Measurements from ENCODE around the gene ADAD2. TPM values are rescaled to one million over a fixed set of nuclear protein-coding genes. Genes with fewer than 3 reads are reported as not detected.
A peak's percentile ranks its signal among the peaks of the same experiment; 100 is the strongest.

The ADAD2 gene
- total RNA-seq, 1 experiment from 2014 or later, result not detected

- DNase-seq (ENCODE audit: low spot score), result no peak
Observed at GRCh38 chr16:84223456-84223855, 32.5 kb downstream of the ADAD2 start.

DNA sequence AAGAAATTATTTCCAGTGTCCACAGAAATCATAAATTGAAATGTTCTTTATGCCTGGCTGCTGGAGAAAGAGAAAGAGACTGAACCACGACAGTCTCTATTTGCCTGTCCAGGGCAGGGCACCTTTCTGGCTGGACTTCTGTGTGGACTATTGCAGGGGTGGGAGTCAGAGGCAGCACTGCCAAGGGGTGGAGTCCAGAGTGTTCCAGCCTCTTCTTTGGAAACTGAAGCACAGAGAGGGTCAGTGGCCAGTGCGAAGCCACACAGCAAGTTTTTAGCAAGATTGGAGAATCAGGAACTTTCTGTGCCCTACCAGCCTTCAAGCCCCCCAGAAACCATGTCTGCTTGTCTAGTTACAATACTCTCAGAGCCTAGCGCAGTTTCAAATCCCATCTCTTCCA is 33.6 kb downstream of the ADAD2 start:
- no peak for DNase-seq (ENCODE audit: low spot score)

GRCh38 chr16:84225126-84225525 is 34.2 kb downstream of the ADAD2 start:
- no peak for DNase-seq (ENCODE audit: low spot score)

GRCh38 chr16:84225571-84225970 is 34.6 kb downstream of the ADAD2 start:
- DNase-seq (ENCODE audit: low spot score), result no peak

- DNase-seq (ENCODE audit: low spot score), result no peak
Observed at GRCh38 chr16:84226026-84226425, 35.1 kb downstream of the ADAD2 start.

GRCh38 chr16:84227548-84227947 is 36.6 kb downstream of the ADAD2 start:
- DNase-seq (ENCODE audit: low spot score), result no peak

DNA sequence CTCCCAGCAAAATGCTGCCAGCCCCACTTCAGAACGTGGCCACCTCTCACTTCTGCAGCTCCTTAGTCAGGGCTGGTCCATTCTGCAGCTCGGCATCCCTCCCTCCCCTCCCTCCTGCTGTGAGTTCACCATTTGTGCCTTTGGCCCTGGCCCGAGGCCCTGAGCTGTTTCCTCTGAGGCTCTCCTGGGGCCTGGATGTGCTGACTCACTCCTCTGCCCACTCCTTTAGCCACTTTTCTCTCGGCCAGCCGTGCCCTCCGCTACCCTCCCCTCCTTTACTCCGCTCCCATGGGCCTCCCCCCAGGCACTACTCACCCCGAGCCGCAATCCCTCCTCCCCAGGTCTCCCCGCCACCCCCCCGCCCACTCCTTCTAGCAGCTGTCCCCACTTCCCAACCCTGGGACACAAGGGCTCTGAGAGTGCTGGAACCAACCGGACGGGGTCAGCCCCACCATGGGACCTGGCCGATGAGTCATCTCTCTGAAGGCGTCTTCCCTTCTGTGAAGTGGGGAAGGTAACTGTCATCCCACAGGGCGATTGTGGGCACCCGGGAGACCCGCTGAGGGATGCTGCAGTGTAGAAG is 37.4 kb downstream of the ADAD2 start:
- peak; percentile 94 for DNase-seq (ENCODE audit: low spot score)

DNA sequence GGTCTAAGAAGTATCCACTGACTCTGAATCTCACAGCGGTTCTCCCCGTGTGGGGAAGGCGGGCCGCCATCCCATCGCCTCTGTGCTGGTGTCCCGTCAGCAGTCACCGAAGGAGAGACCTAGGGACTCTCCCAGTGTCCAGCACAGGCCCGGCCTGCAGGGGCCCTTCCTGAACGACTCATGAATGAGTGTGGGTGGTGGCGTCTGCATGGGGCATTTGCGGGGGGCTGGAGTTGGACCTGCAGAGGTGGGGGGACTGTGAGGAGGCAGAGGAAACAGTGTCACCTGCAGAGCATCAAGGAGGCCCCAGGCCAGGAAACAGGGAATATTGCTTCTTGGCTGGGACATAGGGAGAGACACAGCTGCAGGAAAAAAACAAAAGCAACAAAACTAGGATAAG is 38.5 kb downstream of the ADAD2 start:
- DNase-seq (ENCODE audit: low spot score), result no peak

GRCh38 chr16:84232060-84232459 is 41.1 kb downstream of the ADAD2 start:
- DNase-seq (ENCODE audit: low spot score), result no peak

DNA sequence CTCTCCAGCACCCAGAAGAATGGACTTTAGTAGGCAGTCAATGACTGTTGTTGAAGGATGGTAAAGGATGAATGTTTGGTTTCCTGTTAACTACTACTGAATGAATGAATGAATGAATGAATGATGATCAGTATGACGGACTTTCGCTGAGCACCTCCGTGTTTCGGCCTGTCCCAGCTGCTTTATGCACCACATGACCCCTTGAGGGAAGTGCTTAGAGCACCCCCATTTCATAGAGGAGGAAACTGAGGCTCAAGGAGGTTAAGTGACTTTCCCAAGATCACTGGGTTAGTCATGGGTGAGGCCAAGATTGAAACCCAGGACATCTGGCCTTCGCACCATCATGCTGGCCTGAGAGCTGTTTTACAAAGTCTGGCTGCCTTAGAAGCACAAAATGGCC is 42.0 kb downstream of the ADAD2 start:
- DNase-seq (ENCODE audit: low spot score), result no peak

- DNase-seq (ENCODE audit: low spot score), result no peak
Observed at GRCh38 chr16:84233748-84234147, 42.8 kb downstream of the ADAD2 start.

GRCh38 chr16:84234321-84235241 is 43.6 kb downstream of the ADAD2 start:
- DNase-seq (ENCODE audit: low spot score), result no peak

- DNase-seq (ENCODE audit: low spot score), result no peak
Observed at GRCh38 chr16:84236671-84237070, 45.7 kb downstream of the ADAD2 start.

DNA sequence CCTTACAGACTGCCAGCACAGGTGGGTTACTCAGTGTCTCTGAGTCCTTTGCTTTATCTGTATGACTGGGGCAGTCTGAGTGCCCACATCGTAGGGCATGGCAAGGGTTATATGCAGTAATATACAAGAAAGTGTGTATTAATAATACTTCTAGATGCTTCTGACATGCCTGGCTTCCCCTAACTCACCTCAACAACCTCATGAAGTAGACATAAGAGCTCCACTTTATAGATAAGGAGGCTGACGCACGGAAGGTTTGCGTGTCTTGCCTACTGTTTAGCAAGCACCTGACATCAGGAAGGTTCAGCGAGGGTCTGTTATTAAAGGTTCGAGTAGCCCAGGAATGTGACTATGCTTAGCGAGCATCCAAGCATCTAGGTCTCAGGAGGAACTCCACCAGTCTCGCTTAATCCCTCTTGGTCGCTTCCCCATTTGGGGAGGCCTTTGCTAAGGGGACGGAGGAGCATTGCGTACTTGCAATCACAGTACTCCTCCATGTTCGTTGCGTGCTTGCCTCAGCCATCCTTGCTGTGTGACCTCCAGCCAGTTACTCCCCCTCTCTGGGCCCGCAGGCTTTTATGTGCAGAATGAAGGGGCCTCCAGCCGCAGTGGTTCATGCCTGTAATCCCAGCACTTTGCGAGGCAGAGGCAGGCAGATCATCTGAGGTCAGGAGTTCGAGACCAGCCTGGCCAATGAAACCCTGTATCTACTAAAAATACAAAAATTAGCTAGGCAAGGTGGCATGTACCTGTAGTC is 47.2 kb downstream of the ADAD2 start:
- DNase-seq (ENCODE audit: low spot score), result no peak

DNA sequence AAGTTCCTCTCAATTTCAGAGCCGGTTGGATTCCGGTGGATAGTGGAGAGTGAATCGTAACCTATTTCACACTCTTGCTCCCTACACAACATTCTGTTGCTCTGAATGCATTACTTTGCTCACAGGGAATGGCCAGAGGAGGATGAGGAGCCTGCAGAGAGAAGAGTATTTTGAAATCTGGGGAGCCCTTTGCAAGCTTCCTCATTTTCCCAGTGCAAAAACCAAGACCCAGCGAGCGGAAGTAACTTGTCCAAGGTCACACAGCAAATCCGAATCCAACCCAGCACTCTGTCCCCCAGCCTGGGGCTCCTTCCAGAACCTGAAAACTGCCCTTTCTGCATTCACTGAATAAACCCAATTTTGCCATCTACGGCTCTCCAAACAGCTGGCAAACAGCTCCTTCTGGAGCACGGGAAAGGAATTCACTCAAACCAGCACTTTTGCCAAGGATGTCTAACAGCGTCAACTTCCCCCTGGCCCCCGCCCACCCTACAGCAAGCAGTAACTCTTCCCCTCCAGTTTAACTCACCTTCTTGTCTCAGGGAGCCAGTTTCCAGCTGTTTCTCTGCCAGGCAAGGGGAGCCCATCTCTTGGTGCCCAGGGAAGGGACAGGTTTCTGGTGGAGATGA is 48.3 kb downstream of the ADAD2 start:
- DNase-seq (ENCODE audit: low spot score), result no peak

- no peak for DNase-seq (ENCODE audit: low spot score)
Observed at GRCh38 chr16:84239909-84240308, 49.0 kb downstream of the ADAD2 start, which contains the start of gene KCNG4. Gene KCNG4, minus strand, starts transcription at chr16:84240012. Its CDS starts 2,527 bp downstream, at chr16:84237485.

- DNase-seq (ENCODE audit: low spot score), result no peak
Observed at GRCh38 chr16:84240455-84240854, 49.5 kb downstream of the ADAD2 start.

DNA sequence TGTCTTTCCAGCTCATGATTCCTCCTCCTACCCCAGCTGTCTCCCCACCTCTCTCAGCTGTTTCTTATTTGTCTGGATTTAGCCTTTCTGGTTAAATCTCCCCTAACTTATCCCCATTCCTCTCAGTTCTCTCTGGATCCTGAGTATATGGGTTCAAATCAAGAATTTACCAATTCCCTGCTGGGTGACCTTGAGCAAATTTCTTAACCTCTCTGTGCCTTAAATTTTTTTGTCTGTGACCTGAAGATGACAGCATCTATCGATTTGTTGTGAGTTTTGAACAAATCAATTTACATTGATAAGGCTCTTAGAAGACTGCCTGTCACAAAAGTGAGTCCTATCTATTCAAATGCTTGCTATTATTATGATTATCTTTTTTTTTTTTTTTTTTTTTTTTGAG is 50.8 kb downstream of the ADAD2 start:
- DNase-seq (ENCODE audit: low spot score), result no peak

- no peak for DNase-seq (ENCODE audit: low spot score)
Observed at GRCh38 chr16:84242839-84243238, 51.9 kb downstream of the ADAD2 start.

GRCh38 chr16:84243732-84244131 is 52.8 kb downstream of the ADAD2 start:
- no peak for DNase-seq (ENCODE audit: low spot score)

DNA sequence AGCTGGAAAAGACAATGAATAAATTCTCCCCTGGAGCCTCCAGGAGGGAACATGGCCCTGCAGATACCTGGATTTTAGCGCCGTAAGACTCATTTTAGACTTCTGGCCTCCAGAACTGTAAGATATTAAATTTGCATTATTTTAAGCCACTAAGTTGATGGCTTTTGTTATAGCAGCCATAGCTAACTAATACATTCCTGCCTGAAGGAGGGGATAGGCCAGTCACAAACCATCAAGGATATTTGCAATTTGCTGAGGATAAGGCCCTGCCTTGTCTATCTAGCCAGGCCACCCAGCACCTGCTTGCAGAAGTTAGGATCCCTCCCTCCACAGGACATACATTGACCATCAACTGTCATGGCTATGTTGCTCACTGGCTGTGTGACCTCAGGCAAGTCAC is 53.8 kb downstream of the ADAD2 start:
- no peak for DNase-seq (ENCODE audit: low spot score)
